ENCODE data around the gene NAT10. TPM values are rescaled to one million over a fixed set of nuclear protein-coding genes. Genes with fewer than 3 reads are reported as not detected.

The NAT10 gene
- total RNA-seq, 1 experiment from 2014 or later, result 75.5 TPM

- H3K27me3 Mint-ChIP-seq (ENCODE audit: low read depth), result no peaks in the 10 kb centered on the region
- DNase-seq (ENCODE audit: low spot score) (no peak), ATAC-seq (no peak)
- peaks cover 79% of the 10 kb centered on the region for H3K36me3 Mint-ChIP-seq
- TF ChIP-seq ZNF138 (CRISPR knock-in tag; conservative IDR thresholded peaks at IDR 0.05), result no peak
- TF ChIP-seq ZNF671 (CRISPR knock-in tag; IDR thresholded peaks at IDR 0.05), result no peak
- TF ChIP-seq ZNF281 (CRISPR knock-in tag; IDR thresholded peaks at IDR 0.05), result no peak
- no peak for TF ChIP-seq HMGXB4 (CRISPR knock-in tag; IDR thresholded peaks at IDR 0.05)
- TF ChIP-seq KAT7 (CRISPR knock-in tag; IDR thresholded peaks at IDR 0.05; ENCODE audit: borderline replicate concordance), result no peak
- no peak for TF ChIP-seq NR1H2 (CRISPR knock-in tag; IDR thresholded peaks at IDR 0.05)
- no peak for TF ChIP-seq E2F1 (CRISPR knock-in tag; IDR thresholded peaks at IDR 0.05)
- no peak for TF ChIP-seq CBFB (CRISPR knock-in tag; IDR thresholded peaks at IDR 0.05; ENCODE audit: low read depth)
- H3K27ac Mint-ChIP-seq, result no peak overlapping the region
- ChIA-PET CTCF (no interaction called here), POLR2A (no interaction called here)
- H3K9me3 Mint-ChIP-seq, result no peaks in the 10 kb centered on the region
- H3K4me3 Mint-ChIP-seq, result no peak overlapping the region
- H3K4me1 Mint-ChIP-seq, result no peaks in the 10 kb centered on the region
Measured at GRCh38 chr11:34114471-34114870, 9.0 kb downstream of the NAT10 start.

- POLR2A ChIA-PET, result no interaction called here
- no peaks in the 10 kb centered on the region for H3K4me1 Mint-ChIP-seq
- no peak overlapping the region for H3K27ac Mint-ChIP-seq
- H3K36me3 Mint-ChIP-seq, result peaks cover 76% of the 10 kb centered on the region
- TF ChIP-seq ZNF121 (CRISPR knock-in tag; IDR thresholded peaks at IDR 0.05), result no peak
- TF ChIP-seq TCF7 (CRISPR knock-in tag; IDR thresholded peaks at IDR 0.05; ENCODE audit: low read depth), result no peak
- TF ChIP-seq NFYB (CRISPR knock-in tag; conservative IDR thresholded peaks at IDR 0.05; ENCODE audit: low read depth), result no peak
- no peak for TF ChIP-seq GRHL2 (CRISPR knock-in tag; IDR thresholded peaks at IDR 0.05; ENCODE audit: insufficient replicate concordance, severe bottlenecking)
- no peak for TF ChIP-seq ZNF532 (CRISPR knock-in tag; IDR thresholded peaks at IDR 0.05; ENCODE audit: borderline replicate concordance)
- no peak for TF ChIP-seq ATF3 (CRISPR knock-in tag; conservative IDR thresholded peaks at IDR 0.05)
- TF ChIP-seq SMAD4 (CRISPR knock-in tag; IDR thresholded peaks at IDR 0.05), result no peak
- TF ChIP-seq GABPB1 (CRISPR knock-in tag; IDR thresholded peaks at IDR 0.05), result no peak
- no peak for TF ChIP-seq KAT7 (CRISPR knock-in tag; IDR thresholded peaks at IDR 0.05; ENCODE audit: borderline replicate concordance)
- TF ChIP-seq ZBTB43 (CRISPR knock-in tag; IDR thresholded peaks at IDR 0.05), result no peak
- no peak for TF ChIP-seq ERG (CRISPR knock-in tag; IDR thresholded peaks at IDR 0.05)
- no peak for TF ChIP-seq MYBL2 (CRISPR knock-in tag; IDR thresholded peaks at IDR 0.05)
- TF ChIP-seq CREM (CRISPR knock-in tag; IDR thresholded peaks at IDR 0.05), result no peak
- no peak for TF ChIP-seq FOXP4 (CRISPR knock-in tag; IDR thresholded peaks at IDR 0.05)
- DNase-seq (ENCODE audit: low spot score), result no peak
- H3K4me3 Mint-ChIP-seq, result no peak overlapping the region
- CTCF ChIA-PET, result no interaction called here
- H3K9me3 Mint-ChIP-seq, result no peaks in the 10 kb centered on the region
- ATAC-seq, result no peak
- H3K27me3 Mint-ChIP-seq (ENCODE audit: low read depth), result no peaks in the 10 kb centered on the region
Measured at GRCh38 chr11:34120651-34121050, 15.2 kb downstream of the NAT10 start.

Data from WTC11 (cell line).